K562 (cell line): ENCODE results near the gene ZSWIM1. TPM values are rescaled to one million over a fixed set of nuclear protein-coding genes. Genes with fewer than 3 reads are reported as not detected.

Experiments used
- AFF1 ChIP-seq, 2 experiments: fragments of 450-650 bp; IDR thresholded peaks; 2 replicates each; pipeline ENCODE4 v1.6.1; 2018; ENCODE audit warnings: mild to moderate bottlenecking in 2 of 2, low read depth in 1 of 2; ENCODE audit not compliant: partially characterized antibody in 2 of 2
- ATF4 ChIP-seq: fragments of 450-650 bp; formaldehyde crosslinking; IDR thresholded peaks from 2 replicates; pipeline ENCODE4 v1.4.0; 2022; ENCODE audit warnings: mild to moderate bottlenecking, moderate library complexity
- ETS1 ChIP-seq: conservative IDR thresholded peaks from 2 replicates; pipeline ENCODE4 v1.6.1; 2011; ENCODE audit warnings: low read depth, mild to moderate bottlenecking, low read length; ENCODE audit not compliant: control insufficient read depth
- HDAC1 ChIP-seq, 2 experiments: fragments of 450-650 bp; IDR thresholded peaks; 2 replicates each; pipeline ENCODE4 v1.6.1; 2016 to 2017; ENCODE audit warnings: inconsistent platforms in 1 of 2, mild to moderate bottlenecking in 1 of 2, moderate library complexity in 1 of 2
- HNRNPUL1 ChIP-seq: fragments of 200-400 bp; formaldehyde crosslinking; IDR thresholded peaks from 2 replicates; pipeline ENCODE4 v1.6.1; 2017; ENCODE audit warnings: low read length
- JUND ChIP-seq, 2 experiments: IDR thresholded peaks; 2 replicates in 1 of 2; 3 replicates in 1 of 2; pipeline ENCODE4 v1.6.1; 2011; ENCODE audit warnings: borderline replicate concordance in 2 of 2, low read depth in 2 of 2, low read length in 2 of 2, improper control_type of control experiment in 1 of 2, missing biosample characterization in 1 of 2, missing genetic modification characterization in 1 of 2, missing genetic modification reagents in 1 of 2
- KLF16 ChIP-seq: IDR thresholded peaks from 2 replicates; pipeline ENCODE4 v1.6.1; 2016; ENCODE audit warnings: antibody characterized with exemption
- MNT ChIP-seq, 2 experiments: fragments of 450-650 bp; conservative IDR thresholded peaks; 2 replicates each; pipeline ENCODE4 v1.6.1; 2017; ENCODE audit warnings: mild to moderate bottlenecking in 2 of 2, moderate library complexity in 2 of 2
- POLR2G ChIP-seq: fragments of 200-400 bp; formaldehyde crosslinking; IDR thresholded peaks from 2 replicates; pipeline ENCODE4 v1.6.1; 2017; ENCODE audit warnings: low read depth, mild to moderate bottlenecking, antibody characterized with exemption, low read length, moderate library complexity
- POLR3A ChIP-seq: IDR thresholded peaks from 2 replicates; pipeline ENCODE4 v1.6.1; 2011; ENCODE audit warnings: borderline replicate concordance, mild to moderate bottlenecking, moderate library complexity; ENCODE audit not compliant: insufficient read length, insufficient read depth; ENCODE audit errors: extremely low read depth
- SMAD2 ChIP-seq: fragments of 150-350 bp; IDR thresholded peaks from 2 replicates; pipeline ENCODE4 v1.6.1; 2014; ENCODE audit warnings: low read depth, mild to moderate bottlenecking, low read length
- TOE1 ChIP-seq, 2 experiments: fragments of 450-650 bp in 1 of 2; sonication (generic) in 1 of 2; formaldehyde crosslinking in 1 of 2; IDR thresholded peaks; 2 replicates each; pipeline versions ENCODE4 v1.7.1 to v1.8.0; 2016 to 2022; ENCODE audit warnings: borderline replicate concordance in 2 of 2, mild to moderate bottlenecking in 2 of 2, antibody characterized with exemption in 1 of 2, inconsistent platforms in 1 of 2, low read depth in 1 of 2, missing genetic modification reagents in 1 of 2, moderate library complexity in 1 of 2
- ZNF263 ChIP-seq: sonication (generic); formaldehyde crosslinking; IDR thresholded peaks from 2 replicates; pipeline ENCODE4 v1.8.0; 2022; ENCODE audit warnings: mild to moderate bottlenecking, missing genetic modification reagents, borderline replicate concordance
- ZNF57 ChIP-seq: fragments of 450-650 bp; formaldehyde crosslinking; IDR thresholded peaks from 2 replicates; pipeline ENCODE4 v1.4.0; 2020; ENCODE audit warnings: mild to moderate bottlenecking, moderate library complexity
- ZNF707 ChIP-seq: fragments of 250-450 bp; sonication (Bioruptor Pico); conservative IDR thresholded peaks from 2 replicates; pipeline ENCODE4 v1.8.0; 2022; ENCODE audit warnings: inconsistent platforms, mild to moderate bottlenecking, moderate library complexity
- ZNF830 ChIP-seq: fragments of 250-450 bp; sonication (Bioruptor Pico); IDR thresholded peaks from 2 replicates; pipeline ENCODE4 v1.5.0; 2021; ENCODE audit warnings: mild to moderate bottlenecking
- polyA plus RNA-seq, 8 experiments: library from polyadenylated mRNA; depleted of rRNA in 4 of 8; stranded (reverse) in 5 of 8; unstranded in 3 of 8; fragments of >200 nt; fragmentation: Nextera tagmentation in 2 of 8; fragmentation: Illumina TruSeq in 1 of 8; extraction: Ambion mirVana in 2 of 8; extraction: Trizol in 1 of 8; gene quantifications; 2 replicates each; pipeline versions ENCODE4 v1.2.1 to v1.2.3, GENCODE V29; 2011 to 2014; ENCODE audit warnings: inconsistent platforms in 1 of 8, missing spikeins in 1 of 8
- total RNA-seq, 7 experiments: library from RNA; depleted of rRNA in 6 of 7; stranded (reverse); fragments of >200 nt in 6 of 7; fragmentation: Illumina TruSeq in 2 of 7; extraction: Trizol in 2 of 7; gene quantifications; 2 replicates each; pipeline versions ENCODE4 v1.2.1 to v1.2.3, GENCODE V29; 2011 to 2021; ENCODE audit warnings: low replicate concordance in 1 of 7

The ZSWIM1 gene
- total and polyA plus RNA-seq, 9 of the 15 experiments (the other 6 are each of a cell fraction or from before 2014, with no cell fraction given), result 2.5 to 15.6 (median 9.5) TPM

- TF ChIP-seq ETS1 (peak; percentile 92), POLR3A (no peak), AFF1 (IDR thresholded peaks at IDR 0.05; ENCODE audit: low read depth in 1 of 2, partially characterized antibody in 2 of 2) (peak in 1 of 2 experiments; percentile 85), HDAC1 (IDR thresholded peaks at IDR 0.05) (peak; percentile 73 to 99; a peak in 3 of 4 replicates), SMAD2 (no peak), ZNF707 (CRISPR knock-in tag) (no peak), HNRNPUL1 (no peak), KLF16 (peak; percentile 46; the same call in 1 of the 2 replicates), TOE1 (IDR thresholded peaks at IDR 0.05; ENCODE audit: borderline replicate concordance) (peak; percentile 97), TOE1 (CRISPR knock-in tag; IDR thresholded peaks at IDR 0.05; ENCODE audit: borderline replicate concordance, low read depth) (no peak), ZNF263 (no peak), POLR2G (peak; percentile 94), ZNF830 (no peak), MNT (conservative IDR thresholded peaks at IDR 0.05) (peak; percentile 95 to 98), JUND (IDR thresholded peaks at IDR 0.05; ENCODE audit: borderline replicate concordance, low read depth, low read length) (0 out of 2 replicates have a peak, but pooled peaks have one; percentile 29), JUND (tag; IDR thresholded peaks at IDR 0.05; ENCODE audit: borderline replicate concordance, low read depth, low read length) (no peak; the same call in 2 of the 3 replicates), ZNF57 (CRISPR knock-in tag) (no peak), ATF4 (no peak)
These were observed 10.3 kb downstream of the ZSWIM1 start, which contains the start of the genes CTSA and NEURL2 (continued) for GRCh38 chr20:45890985-45891983.
